OCI-LY3 (cell line): ENCODE results near the gene DDA1.

Source experiments
- CTCF ChIP-seq: fragments of 200-600, 300-600 bp; sonication (generic); IDR thresholded peaks from 2 replicates; pipeline ENCODE4 v1.5.1; 2014; ENCODE audit warnings: antibody characterized with exemption, low read length, low read depth
- EZH2phosphoT487 ChIP-seq: fragments of 200-600 bp; shearing (Covaris generic); IDR thresholded peaks from 2 replicates; pipeline ENCODE4 v1.6.1; 2018; ENCODE audit warnings: antibody characterized with exemption, mixed run types, low read depth

- TF ChIP-seq CTCF = no peak
- no peak for TF ChIP-seq EZH2phosphoT487
These were observed 32.5 kb downstream of the DDA1 start for GRCh38 chr19:17341845-17342244.
